Activated CD4-positive, alpha-beta memory T cell treated with anti-CD3 and anti-CD28 coated beads, Interleukin-2, amount 10 ng/mL, durations not matched to agents 7 days and 5 days (primary cell): Measurements from ENCODE around the gene FHDC1. TPM values are rescaled to one million over a fixed set of nuclear protein-coding genes. Genes with fewer than 3 reads are reported as not detected.

Experiments
- CTCF ChIA-PET: fragments of 350-600 bp; sonication (Branson Sonifier 250); formaldehyde crosslinking; loops from one replicate; lab custom pipeline; 2021; ENCODE audit warnings: antibody characterized with exemption, inconsistent platforms; lab: Charles Lee
- POLR2A ChIA-PET: fragments of 350-600 bp; sonication (Branson Sonifier 250); formaldehyde crosslinking; loops from one replicate; lab custom pipeline; 2021; ENCODE audit warnings: antibody characterized with exemption; lab: Charles Lee
- DNase-seq: peaks from one replicate; pipeline ENCODE4 v3.0.0-alpha.2; 2020
- H3K27ac Mint-ChIP-seq: one replicate; pipeline ENCODE4 v1.8.0; 2021; ENCODE audit warnings: mild to moderate bottlenecking, mixed read lengths
- H3K27me3 Mint-ChIP-seq: one replicate; pipeline ENCODE4 v1.8.0; 2021; ENCODE audit warnings: mixed read lengths
- H3K36me3 Mint-ChIP-seq: one replicate; pipeline ENCODE4 v1.8.0; 2021; ENCODE audit warnings: low read depth, mixed read lengths
- H3K4me1 Mint-ChIP-seq: one replicate; pipeline ENCODE4 v1.8.0; 2021; ENCODE audit warnings: mixed read lengths
- H3K4me3 Mint-ChIP-seq: one replicate; pipeline ENCODE4 v1.8.0; 2021; ENCODE audit warnings: mild to moderate bottlenecking, mixed read lengths
- H3K9me3 Mint-ChIP-seq: one replicate; pipeline ENCODE4 v1.8.0; 2021; ENCODE audit warnings: mixed read lengths
- total RNA-seq, 2 experiments: library from RNA; stranded (reverse); gene quantifications; one replicate each; pipeline ENCODE4 v1.2.3, GENCODE V29; 2021

FHDC1 gene
- total RNA-seq, 2 experiments from 2014 or later = 0.05 to 0.15 TPM

DNA sequence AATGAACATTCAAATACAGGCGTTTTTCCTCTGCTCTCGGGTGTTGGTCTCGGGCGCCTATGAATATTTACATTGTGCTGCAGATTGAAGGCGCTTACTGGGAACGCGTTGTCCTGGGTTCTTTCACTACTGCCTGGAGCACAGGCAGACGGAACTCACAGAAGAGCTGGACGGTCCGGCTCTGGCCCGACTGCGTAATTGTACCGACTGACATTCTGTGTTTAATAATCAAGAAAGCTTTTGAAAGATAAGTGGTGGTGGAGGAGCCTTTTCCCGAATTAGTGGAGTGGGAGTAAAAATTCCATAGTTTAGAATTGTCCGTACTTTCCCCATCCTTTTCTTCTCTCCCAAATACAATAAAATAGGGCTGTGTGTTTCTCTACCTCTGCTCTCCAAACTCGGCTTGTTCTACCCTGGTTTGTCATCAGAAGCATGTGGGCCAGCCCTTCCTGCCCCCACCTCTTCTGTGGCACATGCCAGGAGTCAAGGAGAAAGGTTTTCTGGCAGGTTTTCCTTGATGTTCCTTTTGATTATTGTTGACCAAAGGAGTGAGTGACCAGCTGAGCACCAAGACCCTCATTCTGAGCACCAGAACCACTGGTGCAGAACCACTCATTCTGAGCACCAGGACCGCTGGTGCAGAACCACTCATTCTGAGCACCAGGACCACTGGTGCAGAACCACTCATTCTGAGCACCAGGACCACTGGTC, 2.3 kb downstream of the FHDC1 start:
- peaks cover 63% of the 10 kb centered on the region for H3K27me3 Mint-ChIP-seq
- DNase-seq = no peak
- H3K36me3 Mint-ChIP-seq = no peaks in the 10 kb centered on the region
- CTCF ChIA-PET = no interaction called here
- no peaks in the 10 kb centered on the region for H3K9me3 Mint-ChIP-seq
- POLR2A ChIA-PET = no interaction called here
- H3K4me3 Mint-ChIP-seq = peak overlapping the region; percentile 68
- H3K4me1 Mint-ChIP-seq = peaks cover 20% of the 10 kb centered on the region
- no peak overlapping the region for H3K27ac Mint-ChIP-seq

DNA sequence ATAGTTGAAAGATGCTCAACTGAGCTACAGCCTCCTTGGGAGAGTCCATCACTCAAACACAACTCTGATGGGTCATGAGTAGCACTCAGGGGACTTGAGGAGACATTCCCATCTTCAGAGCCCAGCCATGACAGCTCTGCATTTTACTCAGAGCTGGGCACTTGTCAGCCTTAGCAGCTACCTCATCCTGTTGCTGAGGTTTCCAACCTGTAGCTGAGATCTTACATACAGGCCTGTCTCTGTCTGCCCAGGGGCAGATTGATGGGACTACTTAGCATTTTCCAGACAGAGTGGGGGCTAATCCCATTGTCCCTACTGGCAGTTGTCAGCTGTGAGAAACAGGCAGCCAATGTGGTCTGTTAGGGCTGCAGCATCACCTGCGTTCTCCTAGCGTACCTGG, 3.5 kb downstream of the FHDC1 start:
- POLR2A ChIA-PET = no interaction called here
- no peak overlapping the region for H3K4me3 Mint-ChIP-seq
- peaks cover 19% of the 10 kb centered on the region for H3K4me1 Mint-ChIP-seq
- CTCF ChIA-PET = no interaction called here
- DNase-seq = no peak
- H3K9me3 Mint-ChIP-seq = no peaks in the 10 kb centered on the region
- H3K27me3 Mint-ChIP-seq = peaks cover 52% of the 10 kb centered on the region
- H3K36me3 Mint-ChIP-seq = no peaks in the 10 kb centered on the region
- H3K27ac Mint-ChIP-seq = no peak overlapping the region

DNA sequence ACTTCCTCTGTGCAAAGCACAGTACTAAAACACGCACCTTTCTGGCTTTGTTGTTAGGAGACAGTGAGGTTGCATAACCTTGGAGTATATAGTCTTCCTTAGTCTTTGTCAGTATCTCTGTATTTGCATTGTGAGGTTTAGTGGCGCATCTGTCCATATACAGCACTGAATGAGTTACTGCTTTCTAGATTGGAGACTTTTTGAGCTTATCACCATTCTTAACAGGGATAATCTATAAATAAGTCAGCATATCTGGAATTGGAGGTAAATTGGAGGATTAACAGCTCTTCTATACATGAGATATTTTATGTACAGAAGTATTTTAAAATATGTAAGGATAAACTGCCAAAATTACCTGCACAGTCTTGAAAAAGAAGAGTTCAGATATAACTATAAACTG, 4.3 kb downstream of the FHDC1 start:
- Mint-ChIP-seq H3K27ac (no peak overlapping the region), H3K9me3 (no peaks in the 10 kb centered on the region), H3K4me1 (peaks cover 12% of the 10 kb centered on the region), H3K36me3 (no peaks in the 10 kb centered on the region), H3K27me3 (peaks cover 44% of the 10 kb centered on the region), H3K4me3 (no peak overlapping the region)
- no peak for DNase-seq
- POLR2A ChIA-PET = interaction anchor here (1.3 kb wide), 1 partner anchor 73 kb away, joined by 3 read pairs; no protein-coding TSS in a partner anchor
- CTCF ChIA-PET = interaction anchor here (0.9 kb wide), 1 partner anchor 10 kb away, joined by 3 read pairs; no protein-coding TSS in a partner anchor

DNA sequence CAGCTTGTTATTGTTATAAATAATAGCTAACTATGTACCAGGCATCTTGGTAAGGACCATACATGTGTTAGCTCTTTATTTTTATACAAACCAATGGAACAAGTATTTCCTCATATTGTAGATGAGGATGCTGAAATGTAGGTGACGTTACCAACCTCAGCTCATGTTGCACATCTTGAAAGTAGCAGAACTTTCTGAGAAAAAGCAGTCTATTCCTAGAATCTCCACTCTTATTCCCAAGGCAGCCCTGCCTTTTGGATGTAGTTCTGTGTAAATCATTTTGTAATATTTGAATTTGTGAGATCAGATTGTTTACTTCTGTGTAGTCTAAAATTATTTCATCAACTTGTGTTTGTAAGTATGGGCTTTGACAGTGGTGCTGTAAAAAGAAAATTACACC, 5.3 kb downstream of the FHDC1 start:
- Mint-ChIP-seq H3K27ac (no peak overlapping the region), H3K4me1 (peaks cover 9% of the 10 kb centered on the region), H3K9me3 (no peaks in the 10 kb centered on the region), H3K27me3 (peaks cover 45% of the 10 kb centered on the region), H3K4me3 (no peak overlapping the region), H3K36me3 (no peaks in the 10 kb centered on the region)
- ChIA-PET CTCF (interaction anchor here (0.9 kb wide), 1 partner anchor 11 kb away, joined by 3 read pairs; no protein-coding TSS in a partner anchor), POLR2A (interaction anchor here (1.3 kb wide), 1 partner anchor 72 kb away, joined by 3 read pairs; no protein-coding TSS in a partner anchor)
- no peak for DNase-seq

DNA sequence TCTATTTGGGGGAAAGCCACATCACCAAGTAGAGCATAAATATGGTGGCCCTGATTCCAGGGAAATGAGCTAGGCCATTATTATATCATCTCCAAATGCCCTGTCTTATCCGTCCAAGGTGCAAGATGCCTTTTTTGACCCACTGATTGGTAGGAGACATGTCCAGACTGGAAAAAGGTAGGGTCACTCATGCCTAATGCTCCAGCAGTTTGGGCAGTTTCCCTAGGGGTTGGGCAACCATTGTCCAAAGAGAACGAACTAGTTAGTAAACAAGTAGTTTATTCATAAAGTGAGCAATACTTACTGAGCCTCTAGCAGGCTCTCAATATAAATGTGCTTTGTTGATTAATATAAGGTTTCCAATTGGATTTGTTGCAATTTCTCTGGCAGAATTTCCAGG, 6.2 kb downstream of the FHDC1 start:
- H3K36me3 Mint-ChIP-seq = no peaks in the 10 kb centered on the region
- H3K4me1 Mint-ChIP-seq = peaks cover 9% of the 10 kb centered on the region
- ChIA-PET POLR2A (no interaction called here), CTCF (no interaction called here)
- no peak overlapping the region for H3K4me3 Mint-ChIP-seq
- peaks cover 46% of the 10 kb centered on the region for H3K27me3 Mint-ChIP-seq
- DNase-seq = no peak
- no peaks in the 10 kb centered on the region for H3K9me3 Mint-ChIP-seq
- no peak overlapping the region for H3K27ac Mint-ChIP-seq

DNA sequence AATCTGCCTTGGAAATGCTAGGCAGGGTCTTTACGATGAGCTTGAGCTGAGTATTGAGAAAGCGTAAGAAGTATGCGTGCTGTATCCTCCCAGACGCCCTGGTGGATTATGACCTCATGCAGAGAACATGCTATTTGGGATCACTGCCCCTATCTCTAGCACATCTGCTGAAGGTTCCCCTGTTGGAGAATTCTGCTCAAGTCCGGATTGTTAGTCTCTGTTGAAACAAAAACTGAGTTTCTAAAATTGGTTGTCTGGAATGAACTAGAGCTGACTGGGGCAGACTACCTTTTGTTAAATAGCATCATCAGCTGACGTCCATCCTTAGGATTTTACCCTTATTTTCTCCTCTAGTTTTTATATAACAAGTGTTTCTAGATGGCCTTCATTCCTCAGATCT, 7.5 kb downstream of the FHDC1 start:
- peaks cover 44% of the 10 kb centered on the region for H3K27me3 Mint-ChIP-seq

DNA sequence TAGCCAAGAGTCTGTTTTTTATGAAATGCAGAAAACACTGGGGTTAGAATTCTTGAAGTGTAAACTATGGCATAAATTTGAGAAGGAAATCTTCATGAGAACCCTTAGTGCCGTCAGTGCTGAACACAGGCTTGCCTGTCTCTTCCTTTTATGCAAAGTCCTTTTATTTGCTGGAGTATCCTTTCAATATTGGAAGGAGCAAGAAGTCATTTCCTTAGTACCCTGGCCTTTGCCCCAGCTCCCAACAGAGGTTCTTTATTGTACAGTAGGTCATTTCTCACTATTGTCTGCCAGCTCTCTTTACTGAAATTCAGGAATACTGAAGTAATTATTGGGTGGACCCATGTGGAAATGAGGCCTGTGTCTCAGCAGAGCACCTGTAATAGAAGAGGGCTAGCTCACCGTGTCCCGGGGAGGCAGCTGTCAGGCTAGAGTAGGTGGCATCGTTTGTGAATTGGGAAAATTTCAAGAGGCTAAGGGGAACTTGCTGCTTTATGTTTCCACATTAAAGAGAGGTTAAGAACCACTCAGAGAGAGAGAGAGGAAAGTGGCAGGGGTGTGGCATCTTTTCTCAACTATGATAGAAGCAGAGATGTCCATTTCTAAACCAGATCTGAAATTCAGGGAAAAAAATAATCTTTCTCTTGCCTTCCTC, 8.7 kb downstream of the FHDC1 start:
- Mint-ChIP-seq H3K9me3 (no peaks in the 10 kb centered on the region), H3K4me1 (no peaks in the 10 kb centered on the region), H3K4me3 (no peak overlapping the region), H3K36me3 (no peaks in the 10 kb centered on the region), H3K27me3 (peaks cover 36% of the 10 kb centered on the region), H3K27ac (no peak overlapping the region)
- DNase-seq = no peak
- CTCF ChIA-PET = no interaction called here
- POLR2A ChIA-PET = no interaction called here

More for the DNA sequence above, 7.5 kb downstream of the FHDC1 start:
- Mint-ChIP-seq H3K4me3 (no peak overlapping the region), H3K4me1 (no peaks in the 10 kb centered on the region), H3K27ac (no peak overlapping the region), H3K36me3 (no peaks in the 10 kb centered on the region), H3K9me3 (no peaks in the 10 kb centered on the region)
- ChIA-PET CTCF (no interaction called here), POLR2A (no interaction called here)
- no peak for DNase-seq

DNA sequence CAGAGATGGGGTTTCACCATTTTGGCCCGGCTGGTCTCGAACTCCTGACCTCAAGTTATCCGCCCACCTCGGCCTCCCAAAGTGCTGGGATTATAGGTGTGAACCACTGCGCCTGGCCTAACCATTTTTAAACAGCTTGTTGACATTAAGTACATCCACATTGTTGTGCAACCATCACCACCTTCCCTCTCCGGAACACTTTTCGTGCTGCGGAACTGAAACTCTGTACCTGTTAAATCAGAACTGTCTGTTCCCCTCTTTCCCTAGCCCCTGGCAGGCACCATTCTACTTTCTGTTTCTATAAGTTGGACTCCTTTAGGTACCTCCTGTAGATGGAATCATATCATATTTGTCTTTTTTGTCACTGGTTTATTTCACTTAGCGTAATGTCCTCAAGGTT, 9.5 kb downstream of the FHDC1 start:
- Mint-ChIP-seq H3K4me1 (no peaks in the 10 kb centered on the region), H3K27ac (no peak overlapping the region), H3K9me3 (no peaks in the 10 kb centered on the region), H3K4me3 (no peak overlapping the region), H3K36me3 (no peaks in the 10 kb centered on the region), H3K27me3 (peaks cover 31% of the 10 kb centered on the region)
- CTCF ChIA-PET = no interaction called here
- no peak for DNase-seq
- POLR2A ChIA-PET = no interaction called here

DNA sequence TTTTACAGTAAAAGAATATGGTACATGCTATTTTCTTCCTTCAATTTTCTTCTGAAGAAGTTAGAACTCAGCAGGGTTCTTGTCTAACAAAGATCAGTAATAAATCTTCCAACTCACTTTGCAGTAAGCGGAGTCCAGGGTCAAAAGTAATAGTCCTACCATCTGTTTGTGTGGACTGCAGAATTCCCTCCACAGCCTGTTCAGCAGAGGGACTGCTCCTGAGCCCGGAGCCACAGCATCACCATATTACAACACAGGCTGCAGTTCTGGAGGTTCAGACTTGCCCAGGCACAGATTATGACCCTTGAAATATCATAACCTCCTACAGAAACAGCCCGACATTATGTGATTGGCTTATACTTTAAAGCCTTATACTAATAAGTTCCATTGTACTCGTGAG, 10.3 kb downstream of the FHDC1 start:
- ChIA-PET POLR2A (no interaction called here), CTCF (interaction anchor here (0.6 kb wide), 1 partner anchor 20 kb away, joined by 3 read pairs; no protein-coding TSS in a partner anchor)
- no peaks in the 10 kb centered on the region for H3K9me3 Mint-ChIP-seq
- no peak for DNase-seq
- H3K27ac Mint-ChIP-seq = no peak overlapping the region
- peaks cover 33% of the 10 kb centered on the region for H3K27me3 Mint-ChIP-seq
- no peak overlapping the region for H3K4me3 Mint-ChIP-seq
- H3K4me1 Mint-ChIP-seq = no peaks in the 10 kb centered on the region
- H3K36me3 Mint-ChIP-seq = no peaks in the 10 kb centered on the region

DNA sequence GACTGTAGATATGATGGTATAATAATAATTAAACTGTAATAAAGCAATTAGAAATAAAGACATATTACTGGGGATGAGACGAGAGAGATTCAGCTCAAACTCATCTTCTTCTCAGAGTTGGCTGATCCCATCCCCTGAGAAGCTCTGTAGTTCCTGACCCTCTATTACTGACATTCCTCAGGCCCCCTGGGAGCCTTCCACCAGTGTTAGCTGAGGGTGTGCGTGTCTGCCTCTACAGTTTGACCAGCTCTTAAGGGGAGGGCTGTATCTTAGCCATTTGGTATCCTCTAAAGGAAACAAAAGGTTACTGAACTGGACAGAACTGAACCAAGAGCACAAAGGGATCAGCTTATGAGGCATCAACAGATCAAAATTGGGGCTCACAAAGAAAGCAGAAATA, 11.2 kb downstream of the FHDC1 start:
- no peak overlapping the region for H3K4me3 Mint-ChIP-seq
- H3K9me3 Mint-ChIP-seq = no peaks in the 10 kb centered on the region
- POLR2A ChIA-PET = no interaction called here
- no peaks in the 10 kb centered on the region for H3K4me1 Mint-ChIP-seq
- DNase-seq = no peak
- H3K27me3 Mint-ChIP-seq = peaks cover 25% of the 10 kb centered on the region
- no peak overlapping the region for H3K27ac Mint-ChIP-seq
- H3K36me3 Mint-ChIP-seq = no peaks in the 10 kb centered on the region
- CTCF ChIA-PET = interaction anchor here (0.6 kb wide), 1 partner anchor 21 kb away, joined by 3 read pairs; no protein-coding TSS in a partner anchor

DNA sequence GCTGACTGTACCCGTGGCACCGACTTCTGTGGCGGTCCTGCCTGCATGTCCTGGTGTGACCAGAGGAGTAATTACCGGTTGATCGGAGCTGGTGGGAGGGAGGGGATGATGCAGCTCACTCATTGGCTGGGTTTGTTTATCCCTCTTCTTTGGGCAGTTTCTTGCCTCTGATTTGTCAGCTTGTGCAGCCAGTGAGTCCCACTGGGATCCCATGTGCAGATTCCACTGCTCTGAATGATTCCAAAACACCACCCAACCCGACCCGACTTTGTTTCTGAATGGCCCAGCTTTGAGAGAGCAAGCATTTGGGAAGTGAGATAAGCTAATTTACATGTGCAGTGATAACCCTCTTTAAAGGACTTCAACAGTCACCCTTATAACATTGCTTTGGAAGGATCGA, 13.8 kb downstream of the FHDC1 start:
- no peaks in the 10 kb centered on the region for H3K9me3 Mint-ChIP-seq
- H3K4me3 Mint-ChIP-seq = no peak overlapping the region
- H3K27ac Mint-ChIP-seq = no peak overlapping the region
- CTCF ChIA-PET = no interaction called here
- no peaks in the 10 kb centered on the region for H3K36me3 Mint-ChIP-seq
- POLR2A ChIA-PET = no interaction called here
- H3K4me1 Mint-ChIP-seq = no peaks in the 10 kb centered on the region
- no peak for DNase-seq
- peaks cover 31% of the 10 kb centered on the region for H3K27me3 Mint-ChIP-seq

DNA sequence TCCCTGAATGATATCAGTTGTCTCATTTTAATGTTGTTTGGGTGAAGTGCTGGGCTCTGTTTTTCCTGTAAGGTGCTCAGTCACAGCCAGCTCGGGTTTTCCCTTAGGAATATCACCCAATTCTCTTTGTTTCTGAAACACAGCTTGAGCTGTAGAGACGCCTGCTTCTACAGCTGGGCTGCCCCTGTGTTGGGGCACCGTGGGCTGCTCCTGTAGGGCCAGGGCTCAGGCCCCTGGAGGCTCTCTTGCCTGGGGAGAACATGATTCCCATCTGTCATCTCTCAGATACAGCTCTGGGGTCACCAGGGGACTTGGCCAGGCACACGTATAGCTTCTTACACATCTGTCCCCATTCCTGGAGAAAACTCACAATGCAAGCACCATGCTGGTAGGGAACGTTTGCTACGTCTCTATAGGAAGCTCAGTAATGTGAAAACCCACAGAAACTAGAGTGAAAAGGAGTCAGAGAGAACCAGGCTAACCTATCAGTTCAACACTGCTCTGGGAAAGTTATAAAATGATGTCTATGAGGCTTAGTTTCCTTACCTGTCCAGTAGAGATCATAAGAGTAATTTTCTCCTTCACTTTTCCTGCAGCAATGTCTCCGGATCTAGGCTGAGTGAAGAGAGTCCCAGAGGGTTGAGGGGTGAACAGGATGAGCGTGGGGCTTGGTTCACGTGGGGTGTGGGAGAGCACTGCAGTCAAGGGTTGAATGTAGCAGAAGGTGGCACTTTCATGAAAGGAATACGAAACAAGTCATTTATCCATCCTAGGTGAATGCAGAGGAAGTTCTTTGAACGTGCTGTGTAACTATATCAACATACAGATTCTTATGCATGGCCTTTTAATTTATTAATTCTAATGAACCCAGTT, 14.5 kb downstream of the FHDC1 start:
- Mint-ChIP-seq H3K4me1 (no peaks in the 10 kb centered on the region), H3K36me3 (no peaks in the 10 kb centered on the region), H3K27me3 (peaks cover 30% of the 10 kb centered on the region), H3K27ac (no peak overlapping the region), H3K9me3 (no peaks in the 10 kb centered on the region), H3K4me3 (no peak overlapping the region)
- DNase-seq = no peak
- CTCF ChIA-PET = no interaction called here
- POLR2A ChIA-PET = no interaction called here

DNA sequence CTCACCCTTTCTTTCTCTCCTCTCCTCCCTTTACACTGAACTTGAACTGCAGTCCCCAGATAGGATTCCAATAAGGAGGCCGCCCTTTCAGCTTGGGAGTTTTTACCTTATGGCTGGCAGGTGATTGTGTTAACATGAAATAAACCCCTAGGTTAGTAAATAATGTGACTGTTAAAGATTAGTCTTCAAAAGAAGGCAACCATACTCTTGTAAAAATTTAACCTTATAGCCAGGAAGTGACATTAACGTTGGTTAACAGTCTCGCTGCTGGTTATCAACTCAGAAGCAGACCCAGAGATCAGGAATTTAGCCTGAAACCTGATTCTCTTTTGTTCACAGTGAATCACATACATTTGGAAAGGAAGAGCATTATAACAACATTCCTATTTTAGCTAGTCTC, 15.2 kb downstream of the FHDC1 start:
- ChIA-PET CTCF (no interaction called here), POLR2A (no interaction called here)
- peaks cover 28% of the 10 kb centered on the region for H3K27me3 Mint-ChIP-seq
- H3K36me3 Mint-ChIP-seq = no peaks in the 10 kb centered on the region
- DNase-seq = no peak
- no peaks in the 10 kb centered on the region for H3K9me3 Mint-ChIP-seq
- H3K4me3 Mint-ChIP-seq = no peak overlapping the region
- H3K4me1 Mint-ChIP-seq = no peaks in the 10 kb centered on the region
- H3K27ac Mint-ChIP-seq = no peak overlapping the region
